HG02642 (cell line): ENCODE results near the gene ARID4B.
"Not testable (repeated sequence)": the region's sequence is repeated elsewhere in the genome, so short reads cannot be mapped to it uniquely, and the experiment has no call there.

ENCODE experiments used
- ATAC-seq: cut with Tn5 transposase; IDR thresholded peaks from one replicate; pipeline ENCODE4 v1.9.1; 2021; ENCODE audit warnings: mild to moderate bottlenecking; ENCODE audit not compliant: unreplicated experiment, poor library complexity

The ARID4B gene

GRCh38 chr1:235330918-235331285 is 2.9 kb upstream of the ARID4B start:
- no peak for ATAC-seq

GRCh38 chr1:235329139-235329902 is 1.3 kb upstream of the ARID4B start:
- peak; percentile 25 for ATAC-seq

- ATAC-seq = peak; percentile 75
Observed at GRCh38 chr1:235328271-235329138, 526 bp upstream of the ARID4B start, which contains the start of gene GGPS1. GGPS1 (plus strand) TSS chr1:235328570; CDS start chr1:235335265, 6,695 bp downstream.

GRCh38 chr1:235326719-235327558 is 1.0 kb downstream of the ARID4B start:
- ATAC-seq = peak; percentile 16

GRCh38 chr1:235325854-235326253 is 2.1 kb downstream of the ARID4B start:
- ATAC-seq = no peak

GRCh38 chr1:235325139-235325538 is 2.8 kb downstream of the ARID4B start:
- ATAC-seq = no peak

- no peak for ATAC-seq
Observed at GRCh38 chr1:235324296-235324695, 3.7 kb downstream of the ARID4B start.

GRCh38 chr1:235320521-235321179 is 7.3 kb downstream of the ARID4B start:
- no peak for ATAC-seq

GRCh38 chr1:235319255-235319654 is 8.7 kb downstream of the ARID4B start:
- no peak for ATAC-seq

- ATAC-seq = no peak
Observed at GRCh38 chr1:235317168-235317567, 10.8 kb downstream of the ARID4B start.

- ATAC-seq = no peak
Observed at GRCh38 chr1:235315735-235316134, 12.2 kb downstream of the ARID4B start.

GRCh38 chr1:235315173-235315572 is 12.8 kb downstream of the ARID4B start:
- ATAC-seq = no peak

GRCh38 chr1:235313931-235314678 is 13.9 kb downstream of the ARID4B start:
- ATAC-seq = no peak

GRCh38 chr1:235313262-235313661 is 14.7 kb downstream of the ARID4B start:
- ATAC-seq = no peak

GRCh38 chr1:235309206-235309605 is 18.8 kb downstream of the ARID4B start:
- not testable (repeated sequence) for ATAC-seq

- no peak for ATAC-seq
Observed at GRCh38 chr1:235307158-235308124, 20.5 kb downstream of the ARID4B start.

- no peak for ATAC-seq
Observed at GRCh38 chr1:235304549-235305451, 23.2 kb downstream of the ARID4B start.
